Hepatocyte (in vitro differentiated cells): ENCODE results near the gene ZC3H7A. TPM values are rescaled to one million over a fixed set of nuclear protein-coding genes. Genes with fewer than 3 reads are reported as not detected.

ENCODE experiments used
- DNase-seq: peaks from one replicate; pipeline ENCODE4 v3.0.0-alpha.2; 2016; ENCODE audit warnings: low spot score
- H2AFZ ChIP-seq: fragments of 200-600 bp; sonication (generic); 2 replicates; pipeline ENCODE4 v1.6.0; 2016; ENCODE audit warnings: antibody characterized with exemption, mild to moderate bottlenecking
- H3K27ac ChIP-seq: fragments of 200-600 bp; sonication (generic); 2 replicates; pipeline ENCODE4 v1.5.1; 2016; ENCODE audit warnings: mild to moderate bottlenecking
- H3K27me3 ChIP-seq: fragments of 200-600 bp; sonication (generic); 2 replicates; pipeline ENCODE4 v1.6.1; 2016
- H3K36me3 ChIP-seq: fragments of 200-600 bp; sonication (generic); replicated peaks from 2 replicates; pipeline ENCODE4 v1.5.1; 2016; ENCODE audit warnings: low read depth; ENCODE audit not compliant: insufficient read depth
- H3K4me1 ChIP-seq: fragments of 200-600 bp; sonication (generic); 2 replicates; pipeline ENCODE4 v1.5.1; 2016; ENCODE audit warnings: mild to moderate bottlenecking, moderate library complexity; ENCODE audit not compliant: insufficient read depth
- H3K4me2 ChIP-seq: fragments of 200-600 bp; sonication (generic); 2 replicates; pipeline ENCODE4 v1.6.0; 2016
- H3K4me3 ChIP-seq: fragments of 200-600 bp; sonication (generic); 2 replicates; pipeline ENCODE4 v1.5.1; 2016; ENCODE audit warnings: mild to moderate bottlenecking
- H3K79me2 ChIP-seq: fragments of 200-600 bp; sonication (generic); 2 replicates; pipeline ENCODE4 v1.6.0; 2017; ENCODE audit warnings: mild to moderate bottlenecking
- H3K9me2 ChIP-seq: fragments of 200-600 bp; sonication (generic); replicated peaks from 2 replicates; pipeline ENCODE4 v1.6.0; 2017; ENCODE audit warnings: mild to moderate bottlenecking; ENCODE audit not compliant: insufficient read depth
- H3K9me3 ChIP-seq: fragments of 200-600 bp; sonication (generic); 2 replicates; pipeline ENCODE4 v1.5.1; 2016; ENCODE audit warnings: low read depth, mild to moderate bottlenecking
- H4K20me1 ChIP-seq: fragments of 200-600 bp; sonication (generic); 2 replicates; pipeline ENCODE4 v1.6.0; 2016; ENCODE audit warnings: mild to moderate bottlenecking; ENCODE audit not compliant: insufficient read depth, poor library complexity, severe bottlenecking
- CTCF ChIP-seq: fragments of 200-600 bp; sonication (generic); IDR thresholded peaks from 2 replicates; pipeline ENCODE4 v1.5.1; 2016; ENCODE audit warnings: antibody characterized with exemption, mild to moderate bottlenecking; ENCODE audit not compliant: poor library complexity
- EZH2 ChIP-seq: fragments of 200-600 bp; sonication (generic); IDR thresholded peaks from 2 replicates; pipeline ENCODE4 v1.6.1; 2016; ENCODE audit warnings: antibody characterized with exemption, mild to moderate bottlenecking, borderline replicate concordance
- EZH2phosphoT487 ChIP-seq: fragments of 200-600 bp; sonication (generic); IDR thresholded peaks from one replicate; pipeline ENCODE4 v1.6.1; 2018; ENCODE audit warnings: antibody characterized with exemption, mild to moderate bottlenecking, low read depth, moderate library complexity; ENCODE audit not compliant: unreplicated experiment, severe bottlenecking
- whole genome bisulfite sequencing: methylation state at CpG from one replicate; pipeline ENCODE4 v1.1.6; 2016; ENCODE audit warnings: low lambda C conversion rate; ENCODE audit errors: missing lambda C conversion rate; 5-methylcytosine and 5-hydroxymethylcytosine counted together
- polyA plus RNA-seq: library from polyadenylated mRNA; unstranded; fragments of >200 nt; fragmentation: Nextera tagmentation; extraction: Ambion mirVana; gene quantifications from 2 replicates; pipeline ENCODE4 v1.2.1, GENCODE V29; 2016
- total RNA-seq: library from RNA; depleted of rRNA; stranded (reverse); fragments of >200 nt; gene quantifications from 2 replicates; pipeline ENCODE4 v1.2.3, GENCODE V29; 2014

The ZC3H7A gene
- total and polyA plus RNA-seq, 2 experiments from 2014 or later: 34.9 to 40.3 TPM

- peaks cover 62% of the 10 kb centered on the region for H3K79me2 ChIP-seq
- peak overlapping the region; percentile 92 for H3K27ac ChIP-seq
- no peak for DNase-seq
- H3K4me1 ChIP-seq: peaks cover 48% of the 10 kb centered on the region
- H2AFZ ChIP-seq: no peak overlapping the region
- peak overlapping the region; percentile 92 for H3K4me2 ChIP-seq
- WGBS: 42% methylated on average over 3 of the region's 3 CpGs
- H3K9me3 ChIP-seq: no peaks in the 10 kb centered on the region
- no peak for TF ChIP-seq CTCF
- no peak for TF ChIP-seq EZH2phosphoT487
- TF ChIP-seq EZH2: no peak
- H4K20me1 ChIP-seq: peaks cover 46% of the 10 kb centered on the region
- H3K9me2 ChIP-seq: no peaks in the 10 kb centered on the region
- peak overlapping the region; percentile 92 for H3K4me3 ChIP-seq
- H3K27me3 ChIP-seq: no peaks in the 10 kb centered on the region
- no peaks in the 10 kb centered on the region for H3K36me3 ChIP-seq
Observed at GRCh38 chr16:11740567-11740966, 56.5 kb downstream of the ZC3H7A start.

DNA sequence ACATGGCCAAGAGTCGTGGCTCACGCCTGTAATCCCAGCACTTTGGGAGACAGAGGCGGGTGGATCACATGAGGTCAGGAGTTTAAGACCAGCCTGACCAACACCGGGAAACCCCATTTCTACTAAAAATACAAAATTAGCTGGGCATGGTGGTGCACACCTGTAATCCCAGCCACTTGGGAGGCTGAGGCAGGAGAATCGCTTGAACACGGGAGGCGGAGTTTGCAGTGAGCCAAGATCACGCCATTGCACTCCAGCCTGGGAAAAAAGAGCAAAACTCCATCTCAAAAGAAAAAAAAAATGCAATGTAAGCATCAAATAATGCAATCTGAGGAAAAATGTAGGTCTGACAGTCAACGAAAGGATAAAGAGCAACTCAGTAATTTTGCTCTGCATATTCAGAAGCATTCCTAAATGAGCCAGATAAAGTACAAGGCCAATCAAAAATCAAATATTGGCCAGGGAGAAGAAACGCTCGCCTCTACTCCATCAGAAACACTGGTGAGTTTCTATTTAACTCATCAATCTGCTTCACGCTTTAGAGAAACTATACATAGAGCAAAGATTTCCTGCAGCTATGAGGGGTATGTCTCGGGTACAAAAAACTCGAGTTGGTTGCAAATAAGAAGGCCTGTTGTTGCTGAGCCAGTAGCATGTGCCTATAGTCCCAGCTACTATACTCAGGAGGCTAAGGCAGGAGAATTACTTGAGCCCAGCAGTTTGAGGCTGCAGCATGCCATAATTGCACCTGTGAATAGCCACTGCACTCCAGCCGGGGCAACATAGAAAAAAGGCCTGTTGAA, 58.1 kb downstream of the ZC3H7A start:
- Histone ChIP-seq H3K4me2 (peak overlapping the region; percentile 92), H3K4me1 (peaks cover 53% of the 10 kb centered on the region), H4K20me1 (peaks cover 50% of the 10 kb centered on the region), H3K27me3 (no peaks in the 10 kb centered on the region), H3K36me3 (no peaks in the 10 kb centered on the region), H3K9me3 (no peaks in the 10 kb centered on the region), H2AFZ (no peak overlapping the region), H3K9me2 (no peaks in the 10 kb centered on the region), H3K27ac (no peak overlapping the region), H3K79me2 (peaks cover 78% of the 10 kb centered on the region), H3K4me3 (no peak overlapping the region)
- TF ChIP-seq EZH2 (no peak), CTCF (no peak), EZH2phosphoT487 (no peak)
- WGBS: 89% methylated on average over 15 of the region's 15 CpGs
- DNase-seq: no peak

GRCh38 chr16:11737713-11738112, 59.3 kb downstream of the ZC3H7A start:
- Histone ChIP-seq H3K27ac (no peak overlapping the region), H3K79me2 (peaks cover 90% of the 10 kb centered on the region), H3K4me1 (peaks cover 46% of the 10 kb centered on the region)

More at GRCh38 chr16:11737713-11738112, 59.3 kb downstream of the ZC3H7A start:
- peak overlapping the region; percentile 7 for H3K4me2 ChIP-seq
- H3K27me3 ChIP-seq: no peaks in the 10 kb centered on the region
- no peaks in the 10 kb centered on the region for H3K9me3 ChIP-seq
- DNase-seq: no peak
- H4K20me1 ChIP-seq: peaks cover 50% of the 10 kb centered on the region
- H3K4me3 ChIP-seq: no peak overlapping the region
- TF ChIP-seq EZH2: no peak
- TF ChIP-seq EZH2phosphoT487: no peak
- no peak for TF ChIP-seq CTCF
- 89% methylated on average over 8 of the region's 8 CpGs for WGBS
- H3K36me3 ChIP-seq: no peaks in the 10 kb centered on the region
- no peaks in the 10 kb centered on the region for H3K9me2 ChIP-seq
- no peak overlapping the region for H2AFZ ChIP-seq
